Panc1 (cell line): Measurements from ENCODE around the gene XXYLT1. TPM values are rescaled to one million over a fixed set of nuclear protein-coding genes. Genes with fewer than 3 reads are reported as not detected.

Experiments used
- ATAC-seq: fragments of 200-7000 bp; cut with Tn5 transposase; 2 replicates; pipeline ENCODE4 v1.9.1; 2020; ENCODE audit warnings: mild to moderate bottlenecking, moderate library complexity
- BruUV-seq: library from RNA; stranded (reverse); fragments of 400-500 nt; replicated peaks from 2 replicates; lab custom pipeline; 2021; lab: Mats Ljungman, UMichigan
- CTCF ChIA-PET: fragments of 300-600 bp; sonication (Branson Sonifier 250); formaldehyde crosslinking; loops from one replicate; lab custom pipeline; 2022; ENCODE audit warnings: antibody characterized with exemption; lab: Charles Lee
- POLR2A ChIA-PET: fragments of 300-600 bp; sonication (Branson Sonifier 250); formaldehyde crosslinking; loops from one replicate; lab custom pipeline; 2022; ENCODE audit warnings: antibody characterized with exemption; lab: Charles Lee
- DNase-seq: peaks from one replicate; pipeline ENCODE4 v3.0.0-alpha.2; 2010; ENCODE audit warnings: low read depth, low spot score
- H3K27ac ChIP-seq: 2 replicates; pipeline ENCODE4 v1.5.1; 2011; ENCODE audit warnings: mild to moderate bottlenecking, low read length, inconsistent platforms
- H3K27me3 ChIP-seq: fragments of 200-500 bp; sonication (Bioruptor generic); 2 replicates; pipeline ENCODE4 v1.6.0; 2014; ENCODE audit warnings: low read length, inconsistent platforms; ENCODE audit not compliant: control insufficient read depth, insufficient read depth
- H3K36me3 ChIP-seq: fragments of 200-500 bp; sonication (Bioruptor generic); 2 replicates; pipeline ENCODE4 v1.5.1; 2014; ENCODE audit warnings: inconsistent platforms, mild to moderate bottlenecking, low read length, moderate library complexity; ENCODE audit not compliant: control insufficient read depth, insufficient read depth
- H3K4me1 ChIP-seq: 2 replicates; pipeline ENCODE4 v1.5.1; 2011; ENCODE audit warnings: inconsistent platforms, mild to moderate bottlenecking, low read length, moderate library complexity; ENCODE audit not compliant: control insufficient read depth, insufficient read depth
- H3K4me3 ChIP-seq, 2 experiments: 2 replicates each; pipeline ENCODE4 v1.5.1; 2011 to 2012; ENCODE audit warnings: low read depth in 2 of 2, low read length in 2 of 2, mild to moderate bottlenecking in 2 of 2, inconsistent platforms in 1 of 2, moderate library complexity in 1 of 2
- H3K9me3 ChIP-seq: fragments of 200-500 bp; sonication (Bioruptor generic); 2 replicates; pipeline ENCODE4 v1.5.1; 2014; ENCODE audit warnings: low read depth, mild to moderate bottlenecking, inconsistent platforms, low read length, moderate library complexity; ENCODE audit not compliant: control insufficient read depth, insufficient read depth
- CTCF ChIP-seq: fragments of 450-650 bp; IDR thresholded peaks from 2 replicates; pipeline ENCODE4 v1.5.1; 2017; ENCODE audit warnings: mild to moderate bottlenecking
- POLR2AphosphoS5 ChIP-seq: IDR thresholded peaks from 2 replicates; pipeline ENCODE4 v1.6.1; 2012; ENCODE audit warnings: mild to moderate bottlenecking, low read depth, low read length, moderate library complexity
- REST ChIP-seq, 2 experiments: IDR thresholded peaks; 2 replicates each; pipeline ENCODE4 v1.6.1; 2011 to 2012; ENCODE audit warnings: low read depth in 2 of 2, control low read depth in 1 of 2, low read length in 1 of 2, mild to moderate bottlenecking in 1 of 2, moderate library complexity in 1 of 2; ENCODE audit not compliant: insufficient read depth in 1 of 2
- SIN3A ChIP-seq: IDR thresholded peaks from 2 replicates; pipeline ENCODE4 v1.6.1; 2012; ENCODE audit warnings: low read depth, mild to moderate bottlenecking, low read length, moderate library complexity, borderline replicate concordance; ENCODE audit not compliant: insufficient read depth
- TCF7L2 ChIP-seq: IDR thresholded peaks from 2 replicates; pipeline ENCODE4 v1.6.1; 2011; ENCODE audit warnings: mild to moderate bottlenecking, low read depth, low read length, inconsistent platforms
- in situ Hi-C: cut with HindIII; loops from 2 replicates; pipeline ENCODE4 v1.10.0; 2016; ENCODE audit warnings: low sequenced_read_pairs, low pct_unique_long_range_greater_than_20kb
- intact Hi-C: fragments of 100-400 bp; cut with micrococcal nuclease; formaldehyde crosslinking; loops from one replicate; pipeline ENCODE4 v1.10.0; 2022; ENCODE audit not compliant: unreplicated experiment
- total RNA-seq: library from RNA; stranded (reverse); gene quantifications from one replicate; pipeline ENCODE4 v1.2.1, GENCODE V29; 2021; ENCODE audit not compliant: unreplicated experiment

Gene XXYLT1
- total RNA-seq, 1 experiment from 2014 or later = 26.0 TPM

GRCh38 chr3:195184716-195185421 lies 86.1 kb downstream of the XXYLT1 start:
- CTCF ChIA-PET = interaction anchor here (0.7 kb wide), 1 partner anchor 123 kb away, joined by 6 read pairs; no protein-coding TSS in a partner anchor
- no peak for ATAC-seq
- H3K27ac ChIP-seq = no peak overlapping the region; the same call in 1 of the 2 replicates
- intact Hi-C loops (no loop called here), in situ Hi-C loops (no loop called here)
- no peaks in the 10 kb centered on the region for H3K27me3 ChIP-seq
- no peaks in the 10 kb centered on the region for H3K9me3 ChIP-seq
- H3K4me1 ChIP-seq = peaks cover 21% of the 10 kb centered on the region
- POLR2A ChIA-PET = no interaction called here
- no peak overlapping the region for H3K4me3 ChIP-seq
- DNase-seq = no peak
- H3K36me3 ChIP-seq = no peaks in the 10 kb centered on the region
- TF ChIP-seq POLR2AphosphoS5 (no peak), TCF7L2 (no peak), CTCF (no peak), SIN3A (no peak), REST (IDR thresholded peaks at IDR 0.05; ENCODE audit: insufficient read depth in 1 of 2, low read depth in 2 of 2, low read length in 1 of 2) (no peak)
- no TSS peak for BruUV-seq

GRCh38 chr3:195183071-195183776 lies 87.7 kb downstream of the XXYLT1 start:
- H3K4me3 ChIP-seq = no peak overlapping the region
- no peak for DNase-seq
- ATAC-seq = no peak
- H3K36me3 ChIP-seq = no peaks in the 10 kb centered on the region
- intact Hi-C loops (no loop called here), in situ Hi-C loops (no loop called here)
- CTCF ChIA-PET = no interaction called here
- TF ChIP-seq POLR2AphosphoS5 = no peak
- H3K27me3 ChIP-seq = no peaks in the 10 kb centered on the region
- H3K27ac ChIP-seq = no peak overlapping the region; the same call in 1 of the 2 replicates
- no TSS peak for BruUV-seq
- H3K4me1 ChIP-seq = peaks cover 18% of the 10 kb centered on the region
- POLR2A ChIA-PET = no interaction called here
- no peaks in the 10 kb centered on the region for H3K9me3 ChIP-seq

GRCh38 chr3:195182470-195182795 lies 88.5 kb downstream of the XXYLT1 start:
- intact Hi-C loops = no loop called here
- no peak overlapping the region for H3K4me3 ChIP-seq
- peaks cover 13% of the 10 kb centered on the region for H3K4me1 ChIP-seq
- no peaks in the 10 kb centered on the region for H3K27me3 ChIP-seq
- peak; percentile 70; the same call in 1 of the 2 replicates for ATAC-seq
- POLR2A ChIA-PET = interaction anchor here (0.5 kb wide), 1 partner anchor 906 kb away, joined by 3 read pairs; no protein-coding TSS in a partner anchor
- no peak for DNase-seq
- no TSS peak for BruUV-seq
- H3K36me3 ChIP-seq = no peaks in the 10 kb centered on the region
- in situ Hi-C loops = no loop called here
- peak overlapping the region; percentile 25; the same call in 1 of the 2 replicates for H3K27ac ChIP-seq
- CTCF ChIA-PET = no interaction called here
- no peaks in the 10 kb centered on the region for H3K9me3 ChIP-seq
- TF ChIP-seq REST (IDR thresholded peaks at IDR 0.05; ENCODE audit: insufficient read depth in 1 of 2, low read depth in 2 of 2, low read length in 1 of 2) (no peak), POLR2AphosphoS5 (no peak), TCF7L2 (no peak), SIN3A (no peak), CTCF (no peak)
